OCI-LY1 (cell line): ENCODE data around the gene PTPN14.

Experiments
- EZH2 ChIP-seq: fragments of 200-600 bp; sonication (generic), shearing (Covaris generic); IDR thresholded peaks from 2 replicates; pipeline ENCODE4 v1.8.0; 2017; ENCODE audit warnings: borderline replicate concordance, mixed run types, mild to moderate bottlenecking, antibody characterized with exemption, low read length, moderate library complexity, mixed read lengths
- TF ChIP-seq, protein P1 (sequence below): fragments of 200-600 bp; sonication (generic), shearing (Covaris generic); IDR thresholded peaks from 2 replicates; pipeline ENCODE4 v1.5.1; 2017; ENCODE audit warnings: mild to moderate bottlenecking, antibody characterized with exemption, low read length, moderate library complexity, mixed read lengths

GRCh38 chr1:214425101-214425500 lies 126.3 kb downstream of the PTPN14 start:
- TF ChIP-seq, protein P1, sequence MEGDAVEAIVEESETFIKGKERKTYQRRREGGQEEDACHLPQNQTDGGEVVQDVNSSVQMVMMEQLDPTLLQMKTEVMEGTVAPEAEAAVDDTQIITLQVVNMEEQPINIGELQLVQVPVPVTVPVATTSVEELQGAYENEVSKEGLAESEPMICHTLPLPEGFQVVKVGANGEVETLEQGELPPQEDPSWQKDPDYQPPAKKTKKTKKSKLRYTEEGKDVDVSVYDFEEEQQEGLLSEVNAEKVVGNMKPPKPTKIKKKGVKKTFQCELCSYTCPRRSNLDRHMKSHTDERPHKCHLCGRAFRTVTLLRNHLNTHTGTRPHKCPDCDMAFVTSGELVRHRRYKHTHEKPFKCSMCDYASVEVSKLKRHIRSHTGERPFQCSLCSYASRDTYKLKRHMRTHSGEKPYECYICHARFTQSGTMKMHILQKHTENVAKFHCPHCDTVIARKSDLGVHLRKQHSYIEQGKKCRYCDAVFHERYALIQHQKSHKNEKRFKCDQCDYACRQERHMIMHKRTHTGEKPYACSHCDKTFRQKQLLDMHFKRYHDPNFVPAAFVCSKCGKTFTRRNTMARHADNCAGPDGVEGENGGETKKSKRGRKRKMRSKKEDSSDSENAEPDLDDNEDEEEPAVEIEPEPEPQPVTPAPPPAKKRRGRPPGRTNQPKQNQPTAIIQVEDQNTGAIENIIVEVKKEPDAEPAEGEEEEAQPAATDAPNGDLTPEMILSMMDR = no peak
- no peak for TF ChIP-seq EZH2
